Upper lobe of right lung (tissue), 1 donor: ENCODE results near the gene TRIP6. TPM values are rescaled to one million over a fixed set of nuclear protein-coding genes. Genes with fewer than 3 reads are reported as not detected.

Source experiments
- ATAC-seq: fragments of 200-7000 bp; cut with Tn5 transposase; one replicate; pipeline ENCODE4 v1.9.1; 2020; ENCODE audit warnings: mild to moderate bottlenecking, moderate library complexity
- DNase-seq: peaks from one replicate; pipeline ENCODE4 v3.0.0-alpha.2; 2020
- H3K27ac ChIP-seq: fragments of 200-600 bp; one replicate; pipeline ENCODE4 v1.8.0; 2022
- H3K27me3 ChIP-seq: fragments of 200-600 bp; one replicate; pipeline ENCODE4 v1.8.0; 2022; ENCODE audit warnings: mild to moderate bottlenecking
- H3K36me3 ChIP-seq: fragments of 200-600 bp; one replicate; pipeline ENCODE4 v1.8.0; 2022
- H3K4me1 ChIP-seq: fragments of 200-600 bp; one replicate; pipeline ENCODE4 v1.8.0; 2022
- H3K4me3 ChIP-seq: fragments of 200-600 bp; one replicate; pipeline ENCODE4 v1.8.0; 2022; ENCODE audit warnings: mild to moderate bottlenecking
- H3K9me3 ChIP-seq: fragments of 200-600 bp; one replicate; pipeline ENCODE4 v1.8.0; 2022
- CTCF ChIP-seq: fragments of 200-600 bp; IDR thresholded peaks from one replicate; pipeline ENCODE4 v1.8.0; 2022; ENCODE audit warnings: antibody characterized with exemption
- intact Hi-C: fragments of 100-400 bp; cut with DNase I; formaldehyde crosslinking; loops from one replicate; pipeline ENCODE4 v1.11.0; 2022
- total RNA-seq: library from RNA; stranded (reverse); fragmentation: NEBNext Ultra II Directional; extraction: Animal tissue kit (Norgen Biotek cat#: 25700); gene quantifications from one replicate; pipeline ENCODE4 v1.2.1, GENCODE V29; 2021
- donor health status: DM: no; HTN: yes; CAD: no; lungs with severe emphysema.

TRIP6 gene
- total RNA-seq, 1 donor from 2014 or later = 65.3 TPM

- no peak for DNase-seq
- Histone ChIP-seq H3K9me3 (no peaks in the 10 kb centered on the region), H3K27ac (no peak overlapping the region), H3K36me3 (peaks cover 10% of the 10 kb centered on the region), H3K4me1 (peaks cover 44% of the 10 kb centered on the region), H3K27me3 (peaks cover 23% of the 10 kb centered on the region), H3K4me3 (no peak overlapping the region)
- TF ChIP-seq CTCF = no peak
- ATAC-seq = no peak
- intact Hi-C loops = no loop called here
These were observed 25.5 kb downstream of the TRIP6 start for GRCh38 chr7:100892364-100893317.

GRCh38 chr7:100893318-100893895, 26.2 kb downstream of the TRIP6 start:
- intact Hi-C loops = no loop called here
- Histone ChIP-seq H3K4me3 (no peak overlapping the region), H3K9me3 (no peaks in the 10 kb centered on the region), H3K36me3 (peaks cover 2% of the 10 kb centered on the region), H3K27me3 (peaks cover 28% of the 10 kb centered on the region), H3K27ac (no peak overlapping the region), H3K4me1 (peaks cover 36% of the 10 kb centered on the region)
- no peak for TF ChIP-seq CTCF
- ATAC-seq = no peak
- no peak for DNase-seq

- Histone ChIP-seq H3K4me1 (peaks cover 29% of the 10 kb centered on the region), H3K4me3 (no peak overlapping the region), H3K27me3 (peaks cover 28% of the 10 kb centered on the region), H3K36me3 (no peaks in the 10 kb centered on the region), H3K27ac (no peak overlapping the region), H3K9me3 (no peaks in the 10 kb centered on the region)
- TF ChIP-seq CTCF = no peak
- intact Hi-C loops = no loop called here
- no peak for ATAC-seq
- no peak for DNase-seq
These were observed 26.9 kb downstream of the TRIP6 start for GRCh38 chr7:100893910-100894721.

- intact Hi-C loops = loop anchor here (5.0 kb wide), 1 partner anchor 162 kb away; no protein-coding TSS in a partner anchor
- Histone ChIP-seq H3K27me3 (peaks cover 28% of the 10 kb centered on the region), H3K4me1 (peaks cover 29% of the 10 kb centered on the region), H3K36me3 (no peaks in the 10 kb centered on the region), H3K4me3 (peak overlapping the region; percentile 45), H3K27ac (no peak overlapping the region), H3K9me3 (no peaks in the 10 kb centered on the region)
- ATAC-seq (peak; percentile 17), DNase-seq (peak; percentile 80)
- TF ChIP-seq CTCF = peak; percentile 76
These were observed 27.9 kb downstream of the TRIP6 start for GRCh38 chr7:100894860-100895700.

- DNase-seq = no peak
- ATAC-seq = peak; percentile 6
- Histone ChIP-seq H3K4me1 (peaks cover 26% of the 10 kb centered on the region), H3K4me3 (peak within 1 kb of the TSS; percentile 45), H3K9me3 (no peaks in the 10 kb centered on the region), H3K27ac (no peak within 1 kb of the TSS), H3K27me3 (peaks cover 28% of the 10 kb centered on the region), H3K36me3 (no peaks in the 10 kb centered on the region)
- no peak for TF ChIP-seq CTCF
- intact Hi-C loops = loop anchor here (5.0 kb wide), 1 partner anchor 162 kb away; no protein-coding TSS in a partner anchor
These were observed 28.4 kb downstream of the TRIP6 start, which contains the start of gene ACHE for GRCh38 chr7:100895701-100895955. Gene ACHE, minus strand, starts transcription at chr7:100895888. Its CDS starts 1,656 bp downstream, at chr7:100894232.
